GM13977 (cell line): ENCODE results near the gene CD27.
A peak's percentile ranks its signal among the peaks of the same experiment; 100 is the strongest.

ENCODE experiments used
- DNase-seq: peaks from one replicate; pipeline ENCODE4 v3.0.0; 2012; ENCODE audit warnings: low spot score
- in situ Hi-C: fragments of 300-500 bp; cut with MboI; formaldehyde crosslinking; loops from one replicate; pipeline ENCODE4 v1.12.0; 2022; ENCODE audit warnings: low sequenced_read_pairs, low pct_unique_long_range_greater_than_20kb, mixed read lengths, inconsistent platforms; ENCODE audit not compliant: unreplicated experiment
- TF ChIP-seq, protein P1 (sequence below): IDR thresholded peaks from 2 replicates; pipeline ENCODE4 v1.5.1; 2012; ENCODE audit warnings: mild to moderate bottlenecking, control low read depth; ENCODE audit not compliant: insufficient read depth; ENCODE audit errors: extremely low read depth, missing control alignments

CD27 gene

GRCh38 chr12:6461401-6462233, 16.9 kb downstream of the CD27 start:
- DNase-seq, result peak; percentile 82
- TF ChIP-seq, protein P1, sequence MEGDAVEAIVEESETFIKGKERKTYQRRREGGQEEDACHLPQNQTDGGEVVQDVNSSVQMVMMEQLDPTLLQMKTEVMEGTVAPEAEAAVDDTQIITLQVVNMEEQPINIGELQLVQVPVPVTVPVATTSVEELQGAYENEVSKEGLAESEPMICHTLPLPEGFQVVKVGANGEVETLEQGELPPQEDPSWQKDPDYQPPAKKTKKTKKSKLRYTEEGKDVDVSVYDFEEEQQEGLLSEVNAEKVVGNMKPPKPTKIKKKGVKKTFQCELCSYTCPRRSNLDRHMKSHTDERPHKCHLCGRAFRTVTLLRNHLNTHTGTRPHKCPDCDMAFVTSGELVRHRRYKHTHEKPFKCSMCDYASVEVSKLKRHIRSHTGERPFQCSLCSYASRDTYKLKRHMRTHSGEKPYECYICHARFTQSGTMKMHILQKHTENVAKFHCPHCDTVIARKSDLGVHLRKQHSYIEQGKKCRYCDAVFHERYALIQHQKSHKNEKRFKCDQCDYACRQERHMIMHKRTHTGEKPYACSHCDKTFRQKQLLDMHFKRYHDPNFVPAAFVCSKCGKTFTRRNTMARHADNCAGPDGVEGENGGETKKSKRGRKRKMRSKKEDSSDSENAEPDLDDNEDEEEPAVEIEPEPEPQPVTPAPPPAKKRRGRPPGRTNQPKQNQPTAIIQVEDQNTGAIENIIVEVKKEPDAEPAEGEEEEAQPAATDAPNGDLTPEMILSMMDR, result no peak
- in situ Hi-C loops, result loop anchor here (5.0 to 10.0 kb wide), 2 partner anchors 39 to 127 kb away; no protein-coding TSS in a partner anchor

- no peak for DNase-seq
- in situ Hi-C loops, result loop anchor here (5.0 to 10.0 kb wide), 2 partner anchors 40 to 128 kb away; no protein-coding TSS in a partner anchor
Measured at GRCh38 chr12:6462234-6462995, 17.7 kb downstream of the CD27 start.

GRCh38 chr12:6463216-6463615, 18.5 kb downstream of the CD27 start:
- in situ Hi-C loops, result loop anchor here (5.0 to 10.0 kb wide), 2 partner anchors 41 to 128 kb away; no protein-coding TSS in a partner anchor

More at GRCh38 chr12:6462234-6462995, 17.7 kb downstream of the CD27 start:
- TF ChIP-seq, protein P1, result no peak

GRCh38 chr12:6463858-6464257, 19.1 kb downstream of the CD27 start:
- TF ChIP-seq, protein P1, result no peak
- in situ Hi-C loops, result loop anchor here (5.0 to 10.0 kb wide), 2 partner anchors 42 to 129 kb away; no protein-coding TSS in a partner anchor
- DNase-seq, result no peak

More at GRCh38 chr12:6463216-6463615, 18.5 kb downstream of the CD27 start:
- TF ChIP-seq, protein P1, result no peak
- DNase-seq, result no peak

- in situ Hi-C loops, result loop anchor here (5.0 to 10.0 kb wide), 2 partner anchors 42 to 130 kb away; no protein-coding TSS in a partner anchor
- TF ChIP-seq, protein P1, result no peak
- no peak for DNase-seq
Measured at GRCh38 chr12:6464531-6464930, 19.8 kb downstream of the CD27 start.

DNA sequence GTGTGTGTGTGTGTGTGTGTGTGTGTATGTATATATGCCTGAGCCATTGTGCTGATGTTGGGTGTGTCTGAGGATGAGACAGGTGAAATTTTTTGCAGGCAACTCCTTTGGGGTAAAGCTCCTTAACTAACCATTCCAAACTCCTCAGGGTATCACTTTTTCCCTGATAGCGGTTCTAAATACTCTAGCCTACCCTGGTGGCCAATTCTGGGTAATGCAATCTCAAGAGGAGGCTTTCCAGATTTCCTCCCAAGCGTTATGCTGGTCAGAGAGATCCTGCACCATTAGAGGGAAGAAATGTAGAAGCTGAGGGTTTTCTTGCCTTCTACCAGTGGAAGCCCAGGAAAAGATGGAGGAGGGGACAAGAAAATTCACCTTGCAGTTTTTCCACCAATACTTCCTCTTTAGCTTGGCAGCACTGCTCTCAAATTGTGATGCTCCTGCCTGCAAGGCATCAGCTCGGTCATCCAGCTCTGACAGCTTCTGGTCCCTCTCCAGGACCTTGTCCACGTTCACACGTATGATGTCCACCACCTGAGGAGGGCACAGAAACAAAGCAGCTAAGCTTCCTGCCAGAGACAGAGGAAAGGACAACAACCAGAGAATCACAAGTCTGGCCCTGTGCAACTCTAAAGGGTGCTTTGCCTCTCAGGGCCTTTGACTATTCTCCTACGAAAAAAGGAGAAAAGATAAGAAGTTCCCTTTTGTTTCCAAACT, 20.9 kb downstream of the CD27 start:
- no peak for DNase-seq
- in situ Hi-C loops, result loop anchor here (10.0 kb wide), 1 partner anchor 131 kb away; no protein-coding TSS in a partner anchor
- TF ChIP-seq, protein P1, result peak; percentile 87
